ENCODE data around the gene ALS2CL. TPM values are rescaled to one million over a fixed set of nuclear protein-coding genes. Genes with fewer than 3 reads are reported as not detected.

The ALS2CL gene
- total RNA-seq, 1 experiment from 2014 or later: 16.4 TPM

- RAD21 ChIA-PET (ENCODE audit: low non-redundant PET in 1 of 2, low total read pairs in 2 of 2, uncharacterized antibody in 2 of 2, unreplicated experiment in 2 of 2): interaction anchor here in 1 of 2 experiments (0.5 kb wide), 1 partner anchor 663 kb away, joined by 3 read pairs; no protein-coding TSS in a partner anchor
Observed at GRCh38 chr3:46708401-46709156, 15.1 kb upstream of the ALS2CL start.

More at GRCh38 chr3:46708401-46709156, 15.1 kb upstream of the ALS2CL start:
- H3K4me1 ChIP-seq (ENCODE audit: control insufficient read depth in 1 of 2, insufficient read depth in 2 of 2, low read length in 2 of 2): peaks cover 7 to 15% of the 10 kb centered on the region in 2 experiments; a peak in 3 of 4 replicates
- H3K9me3 ChIP-seq (ENCODE audit: control insufficient read depth in 1 of 2, insufficient read depth in 1 of 2, low read depth in 1 of 2, low read length in 2 of 2): no peaks in the 10 kb centered on the region
- no peaks in the 10 kb centered on the region for H3K79me2 ChIP-seq (ENCODE audit: insufficient read depth, low read length)
- BruUV-seq (replicated peaks): no TSS peak
- no peak overlapping the region for H3K4me2 ChIP-seq (ENCODE audit: low read length)
- no peak overlapping the region for H3K9ac ChIP-seq (ENCODE audit: low read length)
- TF ChIP-seq EZH2 (IDR thresholded peaks at IDR 0.05) (no peak), CEBPB (IDR thresholded peaks at IDR 0.05; ENCODE audit: low read depth) (no peak), ELF1 (IDR thresholded peaks at IDR 0.05; ENCODE audit: borderline replicate concordance, low read depth) (no peak), POLR2AphosphoS5 (IDR thresholded peaks at IDR 0.05; ENCODE audit: low read depth, low read length) (no peak)
- TF ChIP-seq, protein P1, sequence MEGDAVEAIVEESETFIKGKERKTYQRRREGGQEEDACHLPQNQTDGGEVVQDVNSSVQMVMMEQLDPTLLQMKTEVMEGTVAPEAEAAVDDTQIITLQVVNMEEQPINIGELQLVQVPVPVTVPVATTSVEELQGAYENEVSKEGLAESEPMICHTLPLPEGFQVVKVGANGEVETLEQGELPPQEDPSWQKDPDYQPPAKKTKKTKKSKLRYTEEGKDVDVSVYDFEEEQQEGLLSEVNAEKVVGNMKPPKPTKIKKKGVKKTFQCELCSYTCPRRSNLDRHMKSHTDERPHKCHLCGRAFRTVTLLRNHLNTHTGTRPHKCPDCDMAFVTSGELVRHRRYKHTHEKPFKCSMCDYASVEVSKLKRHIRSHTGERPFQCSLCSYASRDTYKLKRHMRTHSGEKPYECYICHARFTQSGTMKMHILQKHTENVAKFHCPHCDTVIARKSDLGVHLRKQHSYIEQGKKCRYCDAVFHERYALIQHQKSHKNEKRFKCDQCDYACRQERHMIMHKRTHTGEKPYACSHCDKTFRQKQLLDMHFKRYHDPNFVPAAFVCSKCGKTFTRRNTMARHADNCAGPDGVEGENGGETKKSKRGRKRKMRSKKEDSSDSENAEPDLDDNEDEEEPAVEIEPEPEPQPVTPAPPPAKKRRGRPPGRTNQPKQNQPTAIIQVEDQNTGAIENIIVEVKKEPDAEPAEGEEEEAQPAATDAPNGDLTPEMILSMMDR (IDR thresholded peaks at IDR 0.05 in 2 of 3, conservative IDR thresholded peaks at IDR 0.05 in 1 of 3; ENCODE audit: borderline replicate concordance in 1 of 3, insufficient read depth in 1 of 3, low read depth in 2 of 3, low read length in 2 of 3): peak in 2 of 3 experiments; percentile 11 to 18; a peak in 1 of 6 replicates
- no peak overlapping the region for H2AFZ ChIP-seq (ENCODE audit: low read depth, low read length, poor library complexity, severe bottlenecking)
- intact Hi-C loops (cut with micrococcal nuclease): loop anchor here (10.0 kb wide), 1 partner anchor 1076 kb away; the partner anchor contains the start of gene SMARCC1
- no peaks in the 10 kb centered on the region for H4K20me1 ChIP-seq (ENCODE audit: insufficient read depth)
- no peak for ATAC-seq
- H3K4me3 ChIP-seq (replicated peaks in 1 of 2; ENCODE audit: low read depth in 1 of 2, low read length in 2 of 2): no peak overlapping the region
- ChIA-PET CTCF (interaction anchor here (1.0 to 2.1 kb wide), 2 partner anchors 186 to 201 kb away, joined by 3 to 11 read pairs; no protein-coding TSS in a partner anchor), POLR2A (no interaction called here)
- no peaks in the 10 kb centered on the region for H3K27me3 ChIP-seq (ENCODE audit: insufficient read depth, low read length)
- no peaks in the 10 kb centered on the region for H3K9me2 ChIP-seq (ENCODE audit: insufficient read depth)
- DNase-seq (ENCODE audit: low read depth, low spot score): no peak
- H3K27ac ChIP-seq (ENCODE audit: low read depth, low read length): no peak overlapping the region
- no peaks in the 10 kb centered on the region for H3K36me3 ChIP-seq (ENCODE audit: control insufficient read depth in 1 of 2, insufficient read depth in 2 of 2, low read length in 2 of 2)

All from HCT116 (cell line).